Bronchial epithelial cell (primary cell): Measurements from ENCODE around the gene CCDC93. TPM values are rescaled to one million over a fixed set of nuclear protein-coding genes. Genes with fewer than 3 reads are reported as not detected.

ENCODE experiments used
- DNase-seq: peaks from one replicate; pipeline ENCODE4 v3.0.0-alpha.2; 2010; ENCODE audit warnings: low read depth
- FAIRE-seq: peaks from 2 replicates; lab custom pipeline; 2011; peaks lifted over from hg19 to GRCh38; lab: Jason Lieb, UNC
- H3K27me3 ChIP-seq: 2 replicates; pipeline ENCODE4 v1.5.1; 2011; ENCODE audit warnings: low read length; ENCODE audit not compliant: control insufficient read depth, insufficient read depth
- H3K36me3 ChIP-seq: 2 replicates; pipeline ENCODE4 v1.5.1; 2011; ENCODE audit warnings: low read length; ENCODE audit not compliant: control insufficient read depth, insufficient read depth
- H3K4me3 ChIP-seq: 2 replicates; pipeline ENCODE4 v1.5.1; 2011; ENCODE audit warnings: mild to moderate bottlenecking, low read depth, low read length, control low read depth
- CTCF ChIP-seq: IDR thresholded peaks from 2 replicates; pipeline ENCODE4 v1.5.1; 2011; ENCODE audit warnings: mild to moderate bottlenecking, moderate library complexity, low read length, control low read depth, inconsistent platforms; ENCODE audit not compliant: insufficient read depth, severe bottlenecking
- total RNA-seq: library from RNA; depleted of rRNA; stranded (reverse); fragments of >200 nt; gene quantifications from 2 replicates; pipeline ENCODE4 v1.2.1, GENCODE V29; 2014

The CCDC93 gene
- total RNA-seq, 1 donor from 2014 or later, result 21.3 TPM

- Histone ChIP-seq H3K4me3 (no peak overlapping the region), H3K27me3 (no peaks in the 10 kb centered on the region), H3K36me3 (peaks cover 15% of the 10 kb centered on the region)
- no peak for TF ChIP-seq CTCF
- DNase-seq, result no peak
- no peak for FAIRE-seq
Observed at GRCh38 chr2:117921520-117921919, 92.3 kb downstream of the CCDC93 start.

DNA sequence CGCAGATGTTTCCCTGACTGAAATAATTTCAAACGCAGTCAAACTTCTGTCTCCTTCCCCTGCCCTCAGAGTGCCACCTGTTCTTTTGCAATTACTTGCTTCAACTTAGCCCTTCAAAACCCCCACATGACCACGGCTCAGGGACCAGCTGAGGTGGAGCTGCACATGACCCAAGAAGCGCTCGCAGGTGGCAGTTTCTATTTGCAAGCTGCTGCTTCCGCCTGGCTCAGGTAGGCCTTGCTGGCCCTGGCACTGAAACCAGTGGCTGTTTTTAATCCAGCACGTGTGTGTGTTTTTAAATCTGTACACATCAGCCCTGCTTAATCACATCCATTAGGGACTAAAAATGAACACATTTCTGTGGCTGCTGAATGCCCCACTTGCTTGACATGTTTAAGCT, 95.3 kb downstream of the CCDC93 start:
- TF ChIP-seq CTCF, result no peak
- no peaks in the 10 kb centered on the region for H3K27me3 ChIP-seq
- H3K4me3 ChIP-seq, result no peak overlapping the region
- no peak for DNase-seq
- H3K36me3 ChIP-seq, result peaks cover 15% of the 10 kb centered on the region
- FAIRE-seq, result no peak

- H3K36me3 ChIP-seq, result peaks cover 15% of the 10 kb centered on the region
- DNase-seq, result peak; percentile 9
- no peak for TF ChIP-seq CTCF
- FAIRE-seq, result no peak
- no peaks in the 10 kb centered on the region for H3K27me3 ChIP-seq
- no peak overlapping the region for H3K4me3 ChIP-seq
Observed at GRCh38 chr2:117917223-117917917, 96.5 kb downstream of the CCDC93 start.

DNA sequence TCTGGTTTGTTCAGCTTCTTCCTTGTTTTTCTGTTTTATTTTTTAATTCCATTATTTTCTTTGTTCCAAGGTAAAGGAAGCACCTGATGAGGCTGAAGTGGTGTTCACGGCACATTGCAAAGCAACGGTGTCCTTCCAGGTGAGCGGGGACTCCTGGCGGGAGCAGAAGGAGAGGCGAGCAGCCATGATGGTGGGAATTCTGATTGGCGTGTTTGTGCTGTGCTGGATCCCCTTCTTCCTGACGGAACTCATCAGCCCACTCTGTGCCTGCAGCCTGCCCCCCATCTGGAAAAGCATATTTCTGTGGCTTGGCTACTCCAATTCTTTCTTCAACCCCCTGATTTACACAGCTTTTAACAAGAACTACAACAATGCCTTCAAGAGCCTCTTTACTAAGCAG, 110.9 kb downstream of the CCDC93 start:
- no peak for DNase-seq
- no peak for TF ChIP-seq CTCF
- FAIRE-seq, result no peak
- Histone ChIP-seq H3K36me3 (no peaks in the 10 kb centered on the region), H3K27me3 (no peaks in the 10 kb centered on the region), H3K4me3 (no peak overlapping the region)

DNA sequence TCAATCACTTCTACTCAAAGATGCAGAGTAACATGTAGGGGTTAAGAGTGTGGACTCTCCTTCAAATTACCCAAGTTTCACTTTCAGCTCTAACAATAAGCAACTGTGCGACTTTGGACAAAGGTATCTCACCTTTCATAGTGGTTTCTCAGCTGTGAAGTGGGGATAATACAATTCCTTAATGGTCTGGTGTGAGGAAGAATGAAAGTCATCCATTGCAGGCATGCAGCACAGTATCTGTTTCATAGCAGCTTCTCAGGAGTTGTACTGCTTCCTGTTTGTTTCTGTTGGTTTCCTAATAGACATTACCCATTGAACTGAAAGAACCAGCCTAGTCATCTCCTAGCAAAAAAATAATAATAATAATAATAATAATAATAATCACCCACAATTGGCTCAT, 125.0 kb downstream of the CCDC93 start:
- H3K4me3 ChIP-seq, result no peak overlapping the region
- no peaks in the 10 kb centered on the region for H3K27me3 ChIP-seq
- no peaks in the 10 kb centered on the region for H3K36me3 ChIP-seq
- TF ChIP-seq CTCF, result no peak
- no peak for FAIRE-seq
- no peak for DNase-seq

GRCh38 chr2:117885308-117885707, 128.6 kb downstream of the CCDC93 start:
- no peak for TF ChIP-seq CTCF
- DNase-seq (no peak), FAIRE-seq (no peak)
- Histone ChIP-seq H3K4me3 (no peak overlapping the region), H3K36me3 (no peaks in the 10 kb centered on the region), H3K27me3 (no peaks in the 10 kb centered on the region)
